22Rv1 (cell line): ENCODE results near the gene SEC14L1.

Experiments used
- ZFX ChIP-seq: fragments of 450-650 bp; IDR thresholded peaks from 2 replicates; pipeline ENCODE4 v1.6.1; 2017; ENCODE audit warnings: antibody characterized with exemption, borderline replicate concordance
- TF ChIP-seq, protein P1 (sequence below): fragments of 450-650 bp; IDR thresholded peaks from 2 replicates; pipeline ENCODE4 v1.5.1; 2017; ENCODE audit warnings: mild to moderate bottlenecking

DNA sequence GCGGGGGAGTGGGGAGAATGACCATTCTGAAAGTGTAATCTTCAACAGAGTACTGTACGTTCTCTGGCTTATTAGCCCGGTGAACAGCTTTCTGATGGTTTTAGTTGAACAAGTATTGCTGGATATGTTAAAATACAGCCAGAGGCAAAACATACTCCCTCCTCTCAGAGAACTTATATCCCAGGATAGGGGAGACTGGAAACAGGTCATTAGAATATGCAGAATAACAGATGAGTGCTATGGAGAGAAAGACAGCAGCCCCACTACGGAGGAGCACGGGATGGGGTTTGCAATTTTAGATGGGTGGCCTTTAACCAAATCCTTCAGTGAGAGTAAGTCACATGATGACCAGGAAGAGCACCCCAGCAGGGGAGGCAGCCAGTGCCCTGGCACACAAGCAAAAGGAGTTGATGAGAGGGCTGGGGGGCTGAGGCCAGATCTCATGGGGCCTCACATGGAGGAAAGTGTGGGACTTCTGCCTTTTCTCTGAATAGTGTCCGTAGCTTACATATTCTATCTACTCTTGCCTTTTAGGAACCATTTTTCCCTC is 43.1 kb upstream of the SEC14L1 start:
- TF ChIP-seq, protein P1, sequence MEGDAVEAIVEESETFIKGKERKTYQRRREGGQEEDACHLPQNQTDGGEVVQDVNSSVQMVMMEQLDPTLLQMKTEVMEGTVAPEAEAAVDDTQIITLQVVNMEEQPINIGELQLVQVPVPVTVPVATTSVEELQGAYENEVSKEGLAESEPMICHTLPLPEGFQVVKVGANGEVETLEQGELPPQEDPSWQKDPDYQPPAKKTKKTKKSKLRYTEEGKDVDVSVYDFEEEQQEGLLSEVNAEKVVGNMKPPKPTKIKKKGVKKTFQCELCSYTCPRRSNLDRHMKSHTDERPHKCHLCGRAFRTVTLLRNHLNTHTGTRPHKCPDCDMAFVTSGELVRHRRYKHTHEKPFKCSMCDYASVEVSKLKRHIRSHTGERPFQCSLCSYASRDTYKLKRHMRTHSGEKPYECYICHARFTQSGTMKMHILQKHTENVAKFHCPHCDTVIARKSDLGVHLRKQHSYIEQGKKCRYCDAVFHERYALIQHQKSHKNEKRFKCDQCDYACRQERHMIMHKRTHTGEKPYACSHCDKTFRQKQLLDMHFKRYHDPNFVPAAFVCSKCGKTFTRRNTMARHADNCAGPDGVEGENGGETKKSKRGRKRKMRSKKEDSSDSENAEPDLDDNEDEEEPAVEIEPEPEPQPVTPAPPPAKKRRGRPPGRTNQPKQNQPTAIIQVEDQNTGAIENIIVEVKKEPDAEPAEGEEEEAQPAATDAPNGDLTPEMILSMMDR = no peak
- no peak for TF ChIP-seq ZFX
